LNCaP clone FGC (cell line): ENCODE results near the gene MC5R.

Experiments
- DNase-seq: peaks from one replicate; pipeline ENCODE4 v3.0.0-alpha.2; 2011; ENCODE audit warnings: low read depth
- H3K4me3 ChIP-seq: 2 replicates; pipeline ENCODE4 v1.5.1; 2011; ENCODE audit warnings: mild to moderate bottlenecking, low read depth, low read length, control low read depth
- TF ChIP-seq, protein P1 (sequence below): IDR thresholded peaks from 2 replicates; pipeline ENCODE4 v1.5.1; 2012; ENCODE audit warnings: mild to moderate bottlenecking; ENCODE audit not compliant: control insufficient read depth, insufficient read depth; ENCODE audit errors: extremely low read depth

Gene MC5R

GRCh38 chr18:13800505-13801259 is 23.3 kb upstream of the MC5R start:
- TF ChIP-seq, protein P1, sequence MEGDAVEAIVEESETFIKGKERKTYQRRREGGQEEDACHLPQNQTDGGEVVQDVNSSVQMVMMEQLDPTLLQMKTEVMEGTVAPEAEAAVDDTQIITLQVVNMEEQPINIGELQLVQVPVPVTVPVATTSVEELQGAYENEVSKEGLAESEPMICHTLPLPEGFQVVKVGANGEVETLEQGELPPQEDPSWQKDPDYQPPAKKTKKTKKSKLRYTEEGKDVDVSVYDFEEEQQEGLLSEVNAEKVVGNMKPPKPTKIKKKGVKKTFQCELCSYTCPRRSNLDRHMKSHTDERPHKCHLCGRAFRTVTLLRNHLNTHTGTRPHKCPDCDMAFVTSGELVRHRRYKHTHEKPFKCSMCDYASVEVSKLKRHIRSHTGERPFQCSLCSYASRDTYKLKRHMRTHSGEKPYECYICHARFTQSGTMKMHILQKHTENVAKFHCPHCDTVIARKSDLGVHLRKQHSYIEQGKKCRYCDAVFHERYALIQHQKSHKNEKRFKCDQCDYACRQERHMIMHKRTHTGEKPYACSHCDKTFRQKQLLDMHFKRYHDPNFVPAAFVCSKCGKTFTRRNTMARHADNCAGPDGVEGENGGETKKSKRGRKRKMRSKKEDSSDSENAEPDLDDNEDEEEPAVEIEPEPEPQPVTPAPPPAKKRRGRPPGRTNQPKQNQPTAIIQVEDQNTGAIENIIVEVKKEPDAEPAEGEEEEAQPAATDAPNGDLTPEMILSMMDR, result peak; percentile 72
- no peak for DNase-seq
- H3K4me3 ChIP-seq, result no peak overlapping the region

DNA sequence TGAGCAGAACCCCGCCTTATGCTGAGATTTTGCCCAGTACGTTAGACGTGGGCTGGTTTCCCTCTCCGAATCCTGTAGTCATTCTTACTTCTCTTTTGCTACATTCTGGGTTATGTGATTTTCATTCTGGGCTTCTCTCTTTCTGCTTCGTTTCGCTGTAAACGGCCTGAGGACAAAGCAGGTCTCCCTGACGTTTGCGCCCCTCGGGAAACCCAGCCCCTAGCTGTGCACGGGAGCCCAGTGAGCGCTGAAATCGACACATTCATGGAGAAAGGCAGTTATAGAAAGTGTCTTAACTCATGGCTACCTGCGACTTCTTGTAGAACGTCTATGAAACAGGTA is 22.7 kb upstream of the MC5R start:
- TF ChIP-seq, protein P1, result no peak
- H3K4me3 ChIP-seq, result no peak overlapping the region
- DNase-seq, result no peak

- no peak for DNase-seq
- TF ChIP-seq, protein P1, result no peak
- no peak overlapping the region for H3K4me3 ChIP-seq
Observed at GRCh38 chr18:13804305-13804704, 19.6 kb upstream of the MC5R start.

- DNase-seq, result no peak
- no peak overlapping the region for H3K4me3 ChIP-seq
- TF ChIP-seq, protein P1, result no peak
Observed at GRCh38 chr18:13808294-13809042, 15.5 kb upstream of the MC5R start.

DNA sequence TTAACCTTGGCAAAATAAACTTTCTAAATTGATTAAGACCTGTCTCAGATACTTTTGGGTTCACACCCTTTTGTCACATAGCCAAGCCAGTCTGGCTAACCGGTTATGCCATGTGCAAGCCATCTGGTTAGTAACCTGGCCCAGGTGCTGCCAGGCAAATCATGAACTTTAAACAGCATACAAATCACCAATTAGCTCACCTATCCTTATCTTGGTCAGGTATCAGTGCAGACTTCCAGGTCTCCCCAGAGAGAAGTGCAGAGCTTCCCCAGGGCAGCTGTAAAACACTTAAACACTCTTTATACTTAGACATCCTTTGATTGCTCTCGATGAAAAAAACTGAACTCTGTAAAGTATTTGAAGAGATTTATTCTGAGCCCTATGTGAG is 14.9 kb upstream of the MC5R start:
- H3K4me3 ChIP-seq, result no peak overlapping the region
- TF ChIP-seq, protein P1, result no peak
- no peak for DNase-seq

- no peak overlapping the region for H3K4me3 ChIP-seq
- TF ChIP-seq, protein P1, result no peak
- no peak for DNase-seq
Observed at GRCh38 chr18:13809531-13810255, 14.3 kb upstream of the MC5R start.
